Omental fat pad (tissue), 4 donors: ENCODE measurements around the gene CBARP. TPM values are rescaled to one million over a fixed set of nuclear protein-coding genes. Genes with fewer than 3 reads are reported as not detected.

Experiments used
- ATAC-seq: fragments of 150-250 bp; one replicate; pipeline ENCODE4 v1.9.1; 2016; ENCODE audit warnings: mild to moderate bottlenecking, moderate library complexity; ENCODE audit not compliant: low FRiP score
- DNase-seq: peaks from one replicate; pipeline ENCODE4 v3.0.0-alpha.2; 2019; ENCODE audit warnings: low spot score
- CTCF ChIP-seq, 3 donors: fragments of 450-650 bp; IDR thresholded peaks; one replicate each; pipeline ENCODE4 v1.5.1; 2016 to 2017; ENCODE audit warnings: antibody characterized with exemption in 3 of 3, mild to moderate bottlenecking in 3 of 3, moderate library complexity in 2 of 3
- total RNA-seq, 4 donors: library from RNA; depleted of rRNA; stranded (reverse); fragments of >200 nt; gene quantifications; one replicate each; pipeline ENCODE4 v1.1.0, GENCODE V29; 2016

CBARP gene
- total RNA-seq, 4 donors from 2014 or later, result 0.63 to 19.6 (median 2.2) TPM; not detected in 1

GRCh38 chr19:1270854-1271527 lies 33.2 kb upstream of the CBARP start:
- DNase-seq (no peak), ATAC-seq (no peak)

GRCh38 chr19:1270213-1270853 lies 32.5 kb upstream of the CBARP start:
- no peak for DNase-seq
- ATAC-seq, result no peak
- no peak for TF ChIP-seq CTCF (IDR thresholded peaks at IDR 0.05)

More at GRCh38 chr19:1270854-1271527, 33.2 kb upstream of the CBARP start:
- no peak for TF ChIP-seq CTCF (IDR thresholded peaks at IDR 0.05)

DNA sequence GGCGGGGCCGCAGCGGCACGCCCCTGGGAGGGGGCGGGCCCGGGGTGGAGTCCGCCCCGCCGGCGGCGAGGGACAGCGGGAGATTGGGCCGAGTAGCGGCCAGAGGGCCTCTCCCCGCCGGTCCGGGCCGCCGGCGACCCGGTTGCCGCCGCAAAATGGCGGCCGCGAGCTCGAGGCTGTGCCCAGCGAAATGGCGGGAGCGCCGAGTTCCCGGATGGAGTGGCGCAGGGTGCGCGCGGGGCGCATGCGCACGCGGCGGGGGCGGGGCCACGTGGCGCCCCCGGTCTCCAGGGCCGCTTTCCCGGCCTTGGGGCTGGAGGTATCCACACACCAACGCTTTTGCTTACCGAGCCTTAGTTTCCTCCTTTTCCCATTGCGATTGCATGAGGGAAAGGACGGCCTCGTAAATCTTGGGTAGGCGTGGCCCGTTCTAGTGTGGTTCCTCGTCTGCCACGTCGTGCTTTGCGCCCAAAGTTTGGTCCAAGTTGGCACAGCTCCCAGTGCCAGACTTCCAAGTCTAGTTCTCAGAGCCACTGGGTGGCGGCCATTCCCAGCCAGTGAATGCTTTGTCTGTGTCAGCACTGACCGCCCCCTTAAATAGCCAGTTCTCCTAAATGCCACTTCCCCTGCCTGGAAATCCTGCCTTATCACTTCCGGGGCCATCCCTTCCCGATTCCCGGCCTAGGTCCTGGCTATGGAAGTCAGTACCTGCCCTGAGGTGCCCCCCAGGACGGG lies 31.8 kb upstream of the CBARP start:
- TF ChIP-seq CTCF (IDR thresholded peaks at IDR 0.05), result no peak
- no peak for DNase-seq
- peak; percentile 20 for ATAC-seq

GRCh38 chr19:1269065-1269477 lies 31.3 kb upstream of the CBARP start, which contains the start of gene CIRBP:
Gene CIRBP, plus strand, starts transcription at chr19:1269332. Its CDS starts 1,602 bp downstream, at chr19:1270934.
- no peak for TF ChIP-seq CTCF (IDR thresholded peaks at IDR 0.05)
- peak; percentile 99 for DNase-seq
- ATAC-seq, result peak; percentile 53

DNA sequence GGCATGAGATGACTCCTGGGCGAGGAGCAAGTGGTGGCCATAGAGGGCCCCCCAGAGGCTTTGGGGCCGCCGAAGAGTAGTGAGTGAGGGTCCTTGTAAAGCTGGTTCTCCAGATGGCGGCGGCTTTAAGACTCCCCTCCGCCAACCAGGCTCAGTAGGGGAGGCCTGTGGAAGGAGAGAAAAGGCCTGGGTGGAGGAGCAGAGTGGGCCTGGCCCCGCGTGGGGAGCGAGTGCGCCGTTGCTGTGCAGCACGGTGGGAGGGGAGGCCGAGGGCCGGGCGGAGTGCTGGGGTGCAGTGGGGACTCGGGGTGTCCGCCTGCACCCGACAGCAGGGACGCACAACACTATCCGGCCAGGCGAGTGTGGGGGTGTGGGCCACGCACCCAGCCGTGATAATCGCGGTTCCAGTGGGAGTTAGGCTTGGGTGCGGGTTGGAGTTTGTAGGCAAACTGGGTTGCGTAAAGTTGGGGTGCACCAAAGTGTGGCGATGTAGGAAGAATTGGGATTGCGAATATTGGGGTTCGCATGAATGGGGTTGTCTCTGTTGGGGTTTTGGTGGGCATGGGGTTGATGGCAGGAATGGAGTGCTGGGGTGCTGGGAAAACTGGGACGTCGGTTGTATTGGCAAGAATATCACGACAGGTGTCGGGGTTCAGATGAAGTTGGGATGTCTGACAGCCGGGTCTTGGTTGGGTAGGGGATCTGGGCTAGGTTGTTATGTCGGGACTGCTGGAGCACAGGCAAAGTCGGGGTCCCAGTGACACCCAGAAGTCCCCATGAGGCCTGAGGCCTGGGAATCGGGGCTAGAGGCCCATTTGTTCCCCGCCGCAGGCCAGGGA lies 30.6 kb upstream of the CBARP start:
- ATAC-seq, result no peak
- DNase-seq, result no peak
- no peak for TF ChIP-seq CTCF (IDR thresholded peaks at IDR 0.05)

DNA sequence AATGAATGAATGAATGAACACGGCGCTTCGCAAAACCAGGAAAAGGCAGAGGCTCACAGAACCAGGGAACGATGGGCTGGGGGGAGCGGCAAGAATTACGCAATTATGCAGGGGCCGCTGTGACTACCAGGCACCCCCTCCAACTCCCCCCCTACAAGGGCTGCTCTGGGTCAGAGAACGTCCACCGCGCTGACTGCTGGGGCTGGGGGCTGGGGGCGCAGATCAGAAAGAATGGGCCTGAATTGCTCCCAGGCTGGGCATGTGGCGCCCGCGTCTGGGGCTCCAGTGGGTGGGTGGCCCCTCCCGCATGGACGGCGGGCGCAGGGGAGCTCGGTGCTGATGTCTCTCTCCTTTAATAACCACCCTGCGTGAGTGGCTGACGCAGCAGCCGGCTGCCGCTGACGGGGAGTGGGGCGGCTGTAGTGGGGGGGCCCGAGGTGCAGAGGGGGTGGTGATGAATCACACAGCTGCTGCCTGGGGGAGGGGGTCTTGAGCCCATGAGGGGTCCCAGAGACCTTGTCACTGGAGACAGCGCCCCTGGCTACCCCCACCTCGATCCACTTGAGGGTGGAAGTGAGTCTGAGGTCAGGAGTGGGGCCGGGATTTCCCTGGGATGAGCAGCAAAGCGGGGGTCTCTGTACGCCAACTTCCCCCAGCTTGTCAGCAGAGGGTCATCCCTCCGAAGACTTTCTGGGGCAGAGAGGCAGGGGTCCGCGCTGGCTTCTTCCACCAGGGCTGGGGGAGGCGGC lies 29.8 kb upstream of the CBARP start:
- TF ChIP-seq CTCF (IDR thresholded peaks at IDR 0.05), result no peak
- ATAC-seq (no peak), DNase-seq (no peak)
